Activated naive CD4-positive, alpha-beta T cell treated with anti-CD3 and anti-CD28 coated beads for 36 hours (primary cell): ENCODE measurements around the gene PLCL2. TPM values are rescaled to one million over a fixed set of nuclear protein-coding genes. Genes with fewer than 3 reads are reported as not detected.

Experiments used
- CTCF ChIA-PET: fragments of 350-600 bp; sonication (Branson Sonifier 250); formaldehyde crosslinking; loops from one replicate; lab custom pipeline; 2021; ENCODE audit warnings: antibody characterized with exemption; lab: Charles Lee
- DNase-seq: peaks from one replicate; pipeline ENCODE4 v3.0.0-alpha.2; 2020
- H3K27ac Mint-ChIP-seq: one replicate; pipeline ENCODE4 v1.8.0; 2021; ENCODE audit warnings: mild to moderate bottlenecking, mixed read lengths
- H3K27me3 Mint-ChIP-seq: one replicate; pipeline ENCODE4 v1.8.0; 2021; ENCODE audit warnings: low read depth, mixed read lengths
- H3K36me3 Mint-ChIP-seq: one replicate; pipeline ENCODE4 v1.8.0; 2021; ENCODE audit warnings: low read depth, mixed read lengths
- H3K4me1 Mint-ChIP-seq: one replicate; pipeline ENCODE4 v1.8.0; 2021; ENCODE audit warnings: low read depth, mixed read lengths
- H3K4me3 Mint-ChIP-seq: one replicate; pipeline ENCODE4 v1.8.0; 2021; ENCODE audit warnings: mild to moderate bottlenecking, moderate library complexity, mixed read lengths
- H3K9me3 Mint-ChIP-seq: one replicate; pipeline ENCODE4 v1.8.0; 2021; ENCODE audit warnings: mixed read lengths
- intact Hi-C: fragments of 100-400 bp; cut with micrococcal nuclease; formaldehyde crosslinking; loops from one replicate; pipeline ENCODE4 v1.15.1; 2023
- total RNA-seq, 2 experiments: library from RNA; stranded (reverse); gene quantifications; one replicate each; pipeline ENCODE4 v1.2.3, GENCODE V29; 2021

PLCL2 gene
- total RNA-seq, 2 experiments from 2014 or later = 19.9 to 20.5 TPM

GRCh38 chr3:17129556-17129955, 244.8 kb downstream of the PLCL2 start:
- DNase-seq = no peak
- peaks cover 2% of the 10 kb centered on the region for H3K9me3 Mint-ChIP-seq
- H3K4me1 Mint-ChIP-seq = no peaks in the 10 kb centered on the region
- no peak overlapping the region for H3K27ac Mint-ChIP-seq
- H3K36me3 Mint-ChIP-seq = no peaks in the 10 kb centered on the region
- CTCF ChIA-PET = no interaction called here
- no peak overlapping the region for H3K4me3 Mint-ChIP-seq
- no peaks in the 10 kb centered on the region for H3K27me3 Mint-ChIP-seq
- intact Hi-C loops = no loop called here

GRCh38 chr3:17130956-17131355, 246.2 kb downstream of the PLCL2 start:
- Mint-ChIP-seq H3K9me3 (peaks cover 2% of the 10 kb centered on the region), H3K27ac (no peak overlapping the region), H3K27me3 (no peaks in the 10 kb centered on the region), H3K4me3 (no peak overlapping the region), H3K4me1 (no peaks in the 10 kb centered on the region), H3K36me3 (no peaks in the 10 kb centered on the region)
- DNase-seq = no peak
- CTCF ChIA-PET = interaction anchor here (0.7 kb wide), 1 partner anchor 313 kb away, joined by 3 read pairs; no protein-coding TSS in a partner anchor
- intact Hi-C loops = no loop called here

- Mint-ChIP-seq H3K27me3 (no peaks in the 10 kb centered on the region), H3K27ac (no peak overlapping the region), H3K4me1 (no peaks in the 10 kb centered on the region), H3K36me3 (no peaks in the 10 kb centered on the region), H3K9me3 (no peaks in the 10 kb centered on the region), H3K4me3 (no peak overlapping the region)
- no peak for DNase-seq
- intact Hi-C loops = no loop called here
- CTCF ChIA-PET = interaction anchor here (0.9 kb wide), 1 partner anchor 9 kb away, joined by 3 read pairs; no protein-coding TSS in a partner anchor
Measured at GRCh38 chr3:17132286-17133115, 247.7 kb downstream of the PLCL2 start.

GRCh38 chr3:17133632-17134545, 249.1 kb downstream of the PLCL2 start:
- H3K27me3 Mint-ChIP-seq = no peaks in the 10 kb centered on the region
- intact Hi-C loops = no loop called here
- no peak overlapping the region for H3K4me3 Mint-ChIP-seq
- no peak for DNase-seq
- no peaks in the 10 kb centered on the region for H3K4me1 Mint-ChIP-seq
- no peak overlapping the region for H3K27ac Mint-ChIP-seq
- CTCF ChIA-PET = interaction anchor here (0.9 kb wide), 1 partner anchor 10 kb away, joined by 3 read pairs; no protein-coding TSS in a partner anchor
- no peaks in the 10 kb centered on the region for H3K36me3 Mint-ChIP-seq
- H3K9me3 Mint-ChIP-seq = no peaks in the 10 kb centered on the region

- CTCF ChIA-PET = no interaction called here
- H3K27ac Mint-ChIP-seq = no peak overlapping the region
Measured at GRCh38 chr3:17135696-17136095, 250.9 kb downstream of the PLCL2 start.

GRCh38 chr3:17136136-17136721, 251.5 kb downstream of the PLCL2 start:
- Mint-ChIP-seq H3K36me3 (no peaks in the 10 kb centered on the region), H3K27ac (no peak overlapping the region), H3K4me1 (no peaks in the 10 kb centered on the region), H3K27me3 (no peaks in the 10 kb centered on the region), H3K9me3 (no peaks in the 10 kb centered on the region), H3K4me3 (no peak overlapping the region)
- CTCF ChIA-PET = no interaction called here
- DNase-seq = no peak
- intact Hi-C loops = no loop called here

More at GRCh38 chr3:17135696-17136095, 250.9 kb downstream of the PLCL2 start:
- Mint-ChIP-seq H3K9me3 (no peaks in the 10 kb centered on the region), H3K4me3 (no peak overlapping the region), H3K27me3 (no peaks in the 10 kb centered on the region), H3K4me1 (no peaks in the 10 kb centered on the region), H3K36me3 (no peaks in the 10 kb centered on the region)
- no peak for DNase-seq
- intact Hi-C loops = no loop called here

GRCh38 chr3:17137321-17137826, 252.6 kb downstream of the PLCL2 start:
- CTCF ChIA-PET = no interaction called here

GRCh38 chr3:17138246-17139039, 253.7 kb downstream of the PLCL2 start:
- H3K36me3 Mint-ChIP-seq = no peaks in the 10 kb centered on the region

More at GRCh38 chr3:17137321-17137826, 252.6 kb downstream of the PLCL2 start:
- no peak overlapping the region for H3K4me3 Mint-ChIP-seq
- H3K27me3 Mint-ChIP-seq = no peaks in the 10 kb centered on the region
- no peaks in the 10 kb centered on the region for H3K9me3 Mint-ChIP-seq
- intact Hi-C loops = no loop called here
- no peaks in the 10 kb centered on the region for H3K36me3 Mint-ChIP-seq
- H3K4me1 Mint-ChIP-seq = no peaks in the 10 kb centered on the region
- H3K27ac Mint-ChIP-seq = no peak overlapping the region
- no peak for DNase-seq

More at GRCh38 chr3:17138246-17139039, 253.7 kb downstream of the PLCL2 start:
- Mint-ChIP-seq H3K4me3 (no peak overlapping the region), H3K27me3 (no peaks in the 10 kb centered on the region), H3K9me3 (no peaks in the 10 kb centered on the region), H3K4me1 (no peaks in the 10 kb centered on the region), H3K27ac (no peak overlapping the region)
- CTCF ChIA-PET = interaction anchor here (0.5 kb wide), 1 partner anchor 430 kb away, joined by 3 read pairs; no protein-coding TSS in a partner anchor
- intact Hi-C loops = no loop called here
- DNase-seq = no peak
